ENCODE data around the gene SLC4A7.

DNA sequence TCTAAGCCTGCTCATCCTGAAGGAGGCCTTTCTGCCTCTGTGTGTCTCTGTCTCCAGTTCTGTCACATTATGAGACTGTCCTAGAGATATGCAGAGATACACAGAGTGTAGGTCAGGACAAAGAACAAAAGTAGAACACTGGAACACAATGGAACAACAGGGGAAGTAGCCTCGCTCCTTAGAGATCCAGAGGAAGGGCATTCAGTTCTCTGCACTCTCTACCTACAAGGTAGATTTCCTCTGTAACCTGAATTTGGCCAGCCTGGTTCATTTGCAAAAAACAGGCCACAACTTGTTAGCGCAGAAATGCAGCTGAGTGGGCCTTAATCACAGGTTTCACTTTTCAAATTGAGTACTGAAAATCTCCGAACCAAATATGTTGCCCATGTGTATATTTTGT, 134.4 kb downstream of the SLC4A7 start:
- TF ChIP-seq, protein P1, sequence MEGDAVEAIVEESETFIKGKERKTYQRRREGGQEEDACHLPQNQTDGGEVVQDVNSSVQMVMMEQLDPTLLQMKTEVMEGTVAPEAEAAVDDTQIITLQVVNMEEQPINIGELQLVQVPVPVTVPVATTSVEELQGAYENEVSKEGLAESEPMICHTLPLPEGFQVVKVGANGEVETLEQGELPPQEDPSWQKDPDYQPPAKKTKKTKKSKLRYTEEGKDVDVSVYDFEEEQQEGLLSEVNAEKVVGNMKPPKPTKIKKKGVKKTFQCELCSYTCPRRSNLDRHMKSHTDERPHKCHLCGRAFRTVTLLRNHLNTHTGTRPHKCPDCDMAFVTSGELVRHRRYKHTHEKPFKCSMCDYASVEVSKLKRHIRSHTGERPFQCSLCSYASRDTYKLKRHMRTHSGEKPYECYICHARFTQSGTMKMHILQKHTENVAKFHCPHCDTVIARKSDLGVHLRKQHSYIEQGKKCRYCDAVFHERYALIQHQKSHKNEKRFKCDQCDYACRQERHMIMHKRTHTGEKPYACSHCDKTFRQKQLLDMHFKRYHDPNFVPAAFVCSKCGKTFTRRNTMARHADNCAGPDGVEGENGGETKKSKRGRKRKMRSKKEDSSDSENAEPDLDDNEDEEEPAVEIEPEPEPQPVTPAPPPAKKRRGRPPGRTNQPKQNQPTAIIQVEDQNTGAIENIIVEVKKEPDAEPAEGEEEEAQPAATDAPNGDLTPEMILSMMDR (IDR thresholded peaks at IDR 0.05): no peak
- TF ChIP-seq NRF1 (IDR thresholded peaks at IDR 0.05; ENCODE audit: low read depth, low read length) (no peak), REST (IDR thresholded peaks at IDR 0.05; ENCODE audit: low read depth, low read length) (no peak), EP300 (IDR thresholded peaks at IDR 0.05; ENCODE audit: borderline replicate concordance in 1 of 2, low read depth in 1 of 2, low read length in 1 of 2) (no peak), RFX5 (IDR thresholded peaks at IDR 0.05; ENCODE audit: low read length) (no peak), POLR2AphosphoS5 (IDR thresholded peaks at IDR 0.05; ENCODE audit: low read depth, low read length) (no peak), SMC3 (IDR thresholded peaks at IDR 0.05; ENCODE audit: low read depth, low read length) (no peak)

Measured in SK-N-SH (cell line).